ENCODE measurements around the gene GRN. TPM values are rescaled to one million over a fixed set of nuclear protein-coding genes. Genes with fewer than 3 reads are reported as not detected.

Gene GRN
- total and polyA plus RNA-seq, 2 of the 13 experiments (the other 11 are each of a cell fraction or from before 2014, with no cell fraction given) = 86.6 to 143 TPM

DNA sequence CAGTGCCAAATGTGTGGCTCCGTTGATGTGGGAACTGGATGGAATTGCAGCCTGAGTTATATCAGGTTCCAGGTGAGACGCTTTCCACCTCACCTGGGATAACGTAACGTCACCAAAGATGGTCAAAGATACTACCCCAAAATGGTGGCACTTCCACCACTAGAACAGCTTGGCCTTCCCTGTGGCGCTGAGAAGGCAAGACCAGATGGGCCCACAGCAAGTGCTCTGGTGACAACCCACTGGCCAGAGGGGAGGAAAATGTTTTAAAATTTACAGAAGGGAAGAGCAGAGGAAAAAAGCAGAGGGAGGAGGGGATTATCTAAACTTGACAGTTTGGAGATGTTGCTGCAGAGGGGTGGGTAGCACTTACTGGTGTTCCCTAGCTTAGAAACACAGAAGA lies 51.8 kb downstream of the GRN start:
- FAIRE-seq = no peak
- CTCF ChIA-PET (ENCODE audit: low intra/inter-chr PET ratio, low total read pairs) = interaction anchor here (0.6 kb wide), 1 partner anchor 10 kb away, joined by 3 read pairs; no protein-coding TSS in a partner anchor
- no peaks in the 10 kb centered on the region for H3K79me2 ChIP-seq (ENCODE audit: insufficient read depth, low read length)

More for the DNA sequence above, 51.8 kb downstream of the GRN start:
- no peaks in the 10 kb centered on the region for H3K9me3 ChIP-seq (ENCODE audit: low read length)
- H3K9ac ChIP-seq (ENCODE audit: insufficient read depth, low read depth, low read length) = no peak overlapping the region
- H3K27me3 ChIP-seq (ENCODE audit: control insufficient read depth in 1 of 2, insufficient read depth in 2 of 2, low read length in 2 of 2) = no peaks in the 10 kb centered on the region
- H3K4me3 ChIP-seq (replicated peaks in 1 of 3; ENCODE audit: insufficient read depth in 1 of 3, low read depth in 2 of 3, low read length in 3 of 3) = no peak overlapping the region
- peaks cover 18 to 49% of the 10 kb centered on the region in 2 experiments for H3K36me3 ChIP-seq (replicated peaks in 1 of 2; ENCODE audit: control insufficient read depth in 1 of 2, insufficient read depth in 2 of 2, low read length in 2 of 2)
- POLR2A ChIA-PET = no interaction called here
- H3K27ac ChIP-seq (ENCODE audit: extremely low read length, insufficient read depth, low read length) = no peak overlapping the region
- no TSS peak for BruUV-seq (replicated peaks)
- in situ Hi-C loops (cut with HindIII; ENCODE audit: extremely low pct_ligation_motif_present, low pct_unique_long_range_greater_than_20kb) = loop anchor here (5.0 kb wide), 1 partner anchor 125 kb away; no protein-coding TSS in a partner anchor
- no peak for TF ChIP-seq ZSCAN5A (CRISPR knock-in tag; IDR thresholded peaks at IDR 0.05; ENCODE audit: borderline replicate concordance)
- TF ChIP-seq ZMYM2 (CRISPR knock-in tag; IDR thresholded peaks at IDR 0.05) = no peak
- TF ChIP-seq PHF20 (CRISPR knock-in tag; IDR thresholded peaks at IDR 0.05) = no peak
- TF ChIP-seq ZNF124 (CRISPR knock-in tag; IDR thresholded peaks at IDR 0.05) = no peak
- no peak for TF ChIP-seq KAT2B (IDR thresholded peaks at IDR 0.05; ENCODE audit: borderline replicate concordance, low read depth, low read length)
- TF ChIP-seq ZNF577 (CRISPR knock-in tag; IDR thresholded peaks at IDR 0.05; ENCODE audit: borderline replicate concordance, low read depth) = no peak
- TF ChIP-seq HDAC2 (CRISPR knock-in tag; IDR thresholded peaks at IDR 0.05) = no peak
- no peak for TF ChIP-seq ATF6 (CRISPR knock-in tag; conservative IDR thresholded peaks at IDR 0.05)
- TF ChIP-seq, protein P1, sequence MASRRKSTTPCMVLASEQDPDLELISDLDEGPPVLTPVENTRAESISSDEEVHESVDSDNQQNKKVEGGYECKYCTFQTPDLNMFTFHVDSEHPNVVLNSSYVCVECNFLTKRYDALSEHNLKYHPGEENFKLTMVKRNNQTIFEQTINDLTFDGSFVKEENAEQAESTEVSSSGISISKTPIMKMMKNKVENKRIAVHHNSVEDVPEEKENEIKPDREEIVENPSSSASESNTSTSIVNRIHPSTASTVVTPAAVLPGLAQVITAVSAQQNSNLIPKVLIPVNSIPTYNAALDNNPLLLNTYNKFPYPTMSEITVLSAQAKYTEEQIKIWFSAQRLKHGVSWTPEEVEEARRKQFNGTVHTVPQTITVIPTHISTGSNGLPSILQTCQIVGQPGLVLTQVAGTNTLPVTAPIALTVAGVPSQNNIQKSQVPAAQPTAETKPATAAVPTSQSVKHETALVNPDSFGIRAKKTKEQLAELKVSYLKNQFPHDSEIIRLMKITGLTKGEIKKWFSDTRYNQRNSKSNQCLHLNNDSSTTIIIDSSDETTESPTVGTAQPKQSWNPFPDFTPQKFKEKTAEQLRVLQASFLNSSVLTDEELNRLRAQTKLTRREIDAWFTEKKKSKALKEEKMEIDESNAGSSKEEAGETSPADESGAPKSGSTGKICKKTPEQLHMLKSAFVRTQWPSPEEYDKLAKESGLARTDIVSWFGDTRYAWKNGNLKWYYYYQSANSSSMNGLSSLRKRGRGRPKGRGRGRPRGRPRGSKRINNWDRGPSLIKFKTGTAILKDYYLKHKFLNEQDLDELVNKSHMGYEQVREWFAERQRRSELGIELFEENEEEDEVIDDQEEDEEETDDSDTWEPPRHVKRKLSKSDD (CRISPR knock-in tag; IDR thresholded peaks at IDR 0.05; ENCODE audit: low read depth) = no peak
- no peak for TF ChIP-seq ADNP (CRISPR knock-in tag; IDR thresholded peaks at IDR 0.05)
- no peak for TF ChIP-seq HMGA1 (CRISPR knock-in tag; conservative IDR thresholded peaks at IDR 0.05)
- no peak for TF ChIP-seq GFI1 (CRISPR knock-in tag; IDR thresholded peaks at IDR 0.05; ENCODE audit: borderline replicate concordance)
- TF ChIP-seq ZNF572 (CRISPR knock-in tag; IDR thresholded peaks at IDR 0.05) = no peak
- no peak for TF ChIP-seq ZBTB37 (CRISPR knock-in tag; IDR thresholded peaks at IDR 0.05)
- TF ChIP-seq AGO1 (IDR thresholded peaks at IDR 0.05; ENCODE audit: low read depth, low read length, poor library complexity, severe bottlenecking) = no peak
- TF ChIP-seq PAX8 (CRISPR knock-in tag; IDR thresholded peaks at IDR 0.05; ENCODE audit: borderline replicate concordance) = no peak
- no peak for TF ChIP-seq ZNF644 (CRISPR knock-in tag; IDR thresholded peaks at IDR 0.05; ENCODE audit: low read depth)
- TF ChIP-seq SATB2 (CRISPR knock-in tag; IDR thresholded peaks at IDR 0.05) = no peak
- no peak for TF ChIP-seq NCOR1 (IDR thresholded peaks at IDR 0.05; ENCODE audit: borderline replicate concordance, low read length)
- no peaks in the 10 kb centered on the region for H3K4me1 ChIP-seq (ENCODE audit: insufficient read depth, low read length)
- intact Hi-C loops (cut with micrococcal nuclease; ENCODE audit: unreplicated experiment) = no loop called here
- no peak for DNase-seq (ENCODE audit: low spot score)
- H3K4me2 ChIP-seq (ENCODE audit: low read depth, low read length) = no peak overlapping the region
- no peak for ATAC-seq
- no peaks in the 10 kb centered on the region for H4K20me1 ChIP-seq (ENCODE audit: insufficient read depth, low read length)
- H2AFZ ChIP-seq (ENCODE audit: low read length) = no peak overlapping the region
- 98% methylated on average over 5 of the region's 5 CpGs for WGBS (ENCODE audit: low lambda C conversion rate)
